Adrenal gland (tissue), 12 donors: ENCODE measurements around the gene CMTM8. TPM values are rescaled to one million over a fixed set of nuclear protein-coding genes. Genes with fewer than 3 reads are reported as not detected.

Experiments
- DNase-seq, 7 donors: peaks; one replicate each; pipeline ENCODE4 v3.0.0-alpha.2; 2019 to 2020
- H3K27ac ChIP-seq, 5 donors: fragments of 200-600 bp; sonication (generic) in 4 of 5; 1 replicate in 3 of 5; 2 replicates in 2 of 5; pipeline versions ENCODE4 v1.5.1 to v1.8.0; 2016 to 2020; ENCODE audit warnings: mild to moderate bottlenecking in 1 of 5
- H3K27me3 ChIP-seq: fragments of 200-600 bp; 2 replicates; pipeline ENCODE4 v1.8.0; 2021
- H3K36me3 ChIP-seq, 2 donors: fragments of 200-600 bp; replicated peaks in 1 of 2; 1 replicate in 1 of 2; 2 replicates in 1 of 2; pipeline versions ENCODE4 v1.5.1 to v1.8.0; 2018 to 2022
- H3K4me1 ChIP-seq, 2 donors: fragments of 200-600 bp; replicated peaks in 1 of 2; 1 replicate in 1 of 2; 2 replicates in 1 of 2; pipeline versions ENCODE4 v1.5.1 to v1.8.0; 2018 to 2021
- H3K4me3 ChIP-seq, 4 donors: fragments of 200-600 bp; sonication (generic) in 3 of 4; one replicate each; pipeline ENCODE4 v1.5.1; 2016 to 2018
- H3K9me3 ChIP-seq, 3 donors: fragments of 200-600 bp; sonication (generic) in 1 of 3; replicated peaks in 1 of 3; 1 replicate in 2 of 3; 2 replicates in 1 of 3; pipeline versions ENCODE4 v1.5.1 to v1.8.0; 2016 to 2021
- CTCF ChIP-seq, 6 experiments: fragments of 450-650 bp in 4 of 6; fragments of 200-600 bp in 2 of 6; sonication (generic) in 1 of 6; IDR thresholded peaks; 1 replicate in 5 of 6; 2 replicates in 1 of 6; pipeline versions ENCODE4 v1.5.1 to v1.8.0; 2016 to 2021; ENCODE audit warnings: antibody characterized with exemption in 6 of 6, mild to moderate bottlenecking in 2 of 6, moderate library complexity in 1 of 6
- POLR2A ChIP-seq, 2 donors: fragments of 450-650 bp; IDR thresholded peaks; one replicate each; pipeline ENCODE4 v1.6.1; 2017; ENCODE audit warnings: antibody characterized with exemption in 2 of 2, mild to moderate bottlenecking in 2 of 2, moderate library complexity in 1 of 2
- WGBS, 4 donors: extraction: QIAGEN DNeasy Blood & Tissue Kit in 2 of 4; methylation state at CpG; one replicate each; pipeline versions ENCODE4 v1.1.5 to v1.1.7; 2013 to 2017; 5-methylcytosine and 5-hydroxymethylcytosine counted together
- intact Hi-C, 2 donors: fragments of 100-400 bp; cut with DNase I; formaldehyde crosslinking; loops; one replicate each; pipeline versions ENCODE4 v1.14.1 to v1.15.0; 2022 to 2023
- polyA plus RNA-seq, 3 donors: library from polyadenylated mRNA; stranded (reverse); fragments of 200-250 nt in 2 of 3; fragments of 350-450 nt in 1 of 3; fragmentation: Illumina TruSeq in 1 of 3; extraction: RNeasy Lipid Tissue Mini Kit (QIAGEN cat#74804) in 1 of 3; gene quantifications; one replicate each; pipeline ENCODE4 v1.2.3, GENCODE V29; 2013 to 2014
- total RNA-seq, 9 donors: library from RNA; depleted of rRNA in 4 of 9; stranded (reverse); fragments of >200 nt in 4 of 9; fragments of 120-200 nt in 1 of 9; fragmentation: NEBNext Ultra II Directional in 1 of 9; extraction: Animal tissue kit (Norgen Biotek cat#: 25700) in 1 of 9; gene quantifications; one replicate each; pipeline versions ENCODE4 v1.1.0 to v1.2.4, GENCODE V29; 2013 to 2023
- donor health status: healthy with polysubstance abuse.
- donor health status: Bipolar disorder and iron deficiency.
- donor health status: DM: yes; HTN: yes; CAD: no.
- donor health status: DM: no; HTN: no; CAD: no.
- donor health status: DM: no; HTN: no; CAD: no.
- donor health status: DM: yes; HTN: yes; CAD: no.

CMTM8 gene
- total and polyA plus RNA-seq, 12 donors: 3.3 to 24.1 (median 16.0) TPM

DNA sequence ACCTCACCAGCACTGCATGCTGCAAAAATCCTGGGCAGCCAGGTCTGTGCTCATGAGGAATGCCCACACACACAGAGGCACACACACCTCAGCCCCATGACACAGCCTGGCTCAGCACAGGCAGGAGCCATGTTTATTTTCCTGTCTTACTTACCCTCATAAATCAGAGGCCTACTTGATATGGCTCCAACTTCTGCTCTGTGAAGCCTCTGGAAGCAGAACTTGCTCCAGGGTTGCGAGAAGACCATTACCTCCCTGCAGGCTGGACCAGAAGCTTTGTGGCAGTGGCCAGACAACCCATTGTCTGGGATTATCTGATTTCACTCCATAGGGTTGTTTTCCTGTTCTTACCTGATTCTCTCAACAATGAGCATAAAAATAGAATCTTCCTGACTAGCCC, 43.8 kb upstream of the CMTM8 start:
- Histone ChIP-seq H3K9me3 (no peaks in the 10 kb centered on the region), H3K36me3 (no peaks in the 10 kb centered on the region)
- intact Hi-C loops: no loop called here

GRCh38 chr3:32195995-32196540, 42.4 kb upstream of the CMTM8 start:
- WGBS, 4 donors: 57 to 75% (median 67%) methylated on average over 4 of the region's 4 CpGs
- no peak for DNase-seq
- intact Hi-C loops: no loop called here
- H3K27me3 ChIP-seq: no peaks in the 10 kb centered on the region
- no peaks in the 10 kb centered on the region for H3K4me1 ChIP-seq
- TF ChIP-seq POLR2A (IDR thresholded peaks at IDR 0.05) (no peak), CTCF (IDR thresholded peaks at IDR 0.05) (no peak)
- H3K4me3 ChIP-seq: no peak overlapping the region
- no peaks in the 10 kb centered on the region for H3K9me3 ChIP-seq
- H3K36me3 ChIP-seq: no peaks in the 10 kb centered on the region
- no peak overlapping the region for H3K27ac ChIP-seq

More for the DNA sequence above, 43.8 kb upstream of the CMTM8 start:
- H3K4me1 ChIP-seq: no peaks in the 10 kb centered on the region
- no peaks in the 10 kb centered on the region for H3K27me3 ChIP-seq
- peak in 1 of 7 donors; percentile 38 for DNase-seq
- no peak overlapping the region for H3K4me3 ChIP-seq
- no peak for TF ChIP-seq POLR2A (IDR thresholded peaks at IDR 0.05)
- no peak for TF ChIP-seq CTCF (IDR thresholded peaks at IDR 0.05)
- WGBS, 4 donors: 56 to 85% (median 71%) methylated on average over 1 of the region's 1 CpG
- no peak overlapping the region for H3K27ac ChIP-seq

DNA sequence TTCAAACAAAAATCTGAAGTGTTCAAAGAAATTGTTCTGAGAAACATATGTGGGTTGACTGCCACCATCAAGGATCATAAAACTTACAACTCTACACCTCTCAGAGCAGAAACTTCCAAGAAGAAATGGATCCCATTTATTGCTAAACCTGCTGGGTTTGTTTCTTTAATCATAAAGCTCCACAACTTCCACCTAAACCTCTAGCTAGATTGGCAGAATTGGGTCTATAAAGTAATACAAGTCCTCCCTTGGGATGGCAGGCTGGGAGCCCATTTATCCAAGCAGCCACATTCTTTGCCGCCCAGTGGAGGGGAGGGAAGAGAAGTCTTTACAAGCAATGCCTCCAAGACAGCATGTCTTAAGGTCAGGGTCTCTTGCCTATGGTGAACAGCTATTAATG, 40.5 kb upstream of the CMTM8 start:
- Histone ChIP-seq H3K36me3 (no peaks in the 10 kb centered on the region), H3K4me1 (no peaks in the 10 kb centered on the region), H3K9me3 (no peaks in the 10 kb centered on the region), H3K27me3 (no peaks in the 10 kb centered on the region), H3K4me3 (no peak overlapping the region), H3K27ac (no peak overlapping the region)
- intact Hi-C loops: no loop called here
- TF ChIP-seq CTCF (IDR thresholded peaks at IDR 0.05) (no peak), POLR2A (IDR thresholded peaks at IDR 0.05) (no peak)
- DNase-seq: no peak
- 94 to 100% (median 98%) methylated on average over 1 of the region's 1 CpG for WGBS, 4 donors

GRCh38 chr3:32198714-32199113, 39.8 kb upstream of the CMTM8 start:
- no peak for DNase-seq
- H3K27me3 ChIP-seq: no peaks in the 10 kb centered on the region
- TF ChIP-seq POLR2A (IDR thresholded peaks at IDR 0.05) (no peak), CTCF (IDR thresholded peaks at IDR 0.05) (no peak)
- no peaks in the 10 kb centered on the region for H3K4me1 ChIP-seq
- no peaks in the 10 kb centered on the region for H3K36me3 ChIP-seq
- H3K4me3 ChIP-seq: no peak overlapping the region
- 85 to 90% (median 86%) methylated on average over 1 to 3 of the region's 3 CpGs for WGBS, 4 donors
- no peak overlapping the region for H3K27ac ChIP-seq
- intact Hi-C loops: no loop called here
- no peaks in the 10 kb centered on the region for H3K9me3 ChIP-seq
